H9 (cell line): ENCODE data around the gene CFAP97D2. TPM values are rescaled to one million over a fixed set of nuclear protein-coding genes. Genes with fewer than 3 reads are reported as not detected.
A peak's percentile ranks its signal among the peaks of the same experiment; 100 is the strongest.

Experiments
- DNase-seq: peaks from one replicate; pipeline ENCODE4 v3.0.0-alpha.2; 2017
- H2AFZ ChIP-seq: one replicate; pipeline ENCODE4 v1.6.1; 2013; ENCODE audit warnings: mild to moderate bottlenecking, low read length, control low read depth, moderate library complexity
- H2AK5ac ChIP-seq: 2 replicates; pipeline ENCODE4 v1.6.1; 2013; ENCODE audit warnings: low read length, control low read depth, mixed read lengths; ENCODE audit not compliant: insufficient read length
- H2BK120ac ChIP-seq: one replicate; pipeline ENCODE4 v1.6.1; 2013; ENCODE audit warnings: low read depth, mild to moderate bottlenecking, low read length, control low read depth, inconsistent platforms; ENCODE audit not compliant: poor library complexity, severe bottlenecking
- H2BK12ac ChIP-seq: 2 replicates; pipeline ENCODE4 v1.6.1; 2013; ENCODE audit warnings: low read length, control low read depth, mixed read lengths, low read depth; ENCODE audit not compliant: insufficient read length
- H2BK15ac ChIP-seq: 2 replicates; pipeline ENCODE4 v1.6.1; 2013; ENCODE audit warnings: low read depth, low read length, control low read depth
- H2BK20ac ChIP-seq: one replicate; pipeline ENCODE4 v1.6.1; 2013; ENCODE audit warnings: low read depth, mild to moderate bottlenecking, low read length, control low read depth, inconsistent platforms; ENCODE audit not compliant: poor library complexity, severe bottlenecking
- H2BK5ac ChIP-seq: 2 replicates; pipeline ENCODE4 v1.6.1; 2013; ENCODE audit warnings: low read length, control low read depth, mixed read lengths; ENCODE audit not compliant: insufficient read length
- H3K14ac ChIP-seq: 2 replicates; pipeline ENCODE4 v1.6.1; 2013; ENCODE audit warnings: low read length, control low read depth; ENCODE audit not compliant: insufficient read depth
- H3K18ac ChIP-seq: 2 replicates; pipeline ENCODE4 v1.6.1; 2013; ENCODE audit warnings: low read depth, mild to moderate bottlenecking, mixed read lengths, low read length, control low read depth; ENCODE audit not compliant: insufficient read length
- H3K23ac ChIP-seq: 2 replicates; pipeline ENCODE4 v1.6.1; 2013; ENCODE audit warnings: low read length, control low read depth, mixed read lengths, low read depth; ENCODE audit not compliant: insufficient read length
- H3K23me2 ChIP-seq: 2 replicates; pipeline ENCODE4 v1.6.1; 2013; ENCODE audit warnings: low read depth, mild to moderate bottlenecking, mixed read lengths, low read length, control low read depth; ENCODE audit not compliant: insufficient read length, poor library complexity, severe bottlenecking
- H3K27ac ChIP-seq: 2 replicates; pipeline ENCODE4 v1.5.1; 2013; ENCODE audit warnings: low read length, control low read depth, mixed read lengths, low read depth; ENCODE audit not compliant: insufficient read length
- H3K27me3 ChIP-seq: 2 replicates; pipeline ENCODE4 v1.6.1; 2013; ENCODE audit warnings: low read length, control low read depth, inconsistent platforms; ENCODE audit not compliant: insufficient read depth
- H3K4ac ChIP-seq: 2 replicates; pipeline ENCODE4 v1.6.1; 2013; ENCODE audit warnings: low read depth, mild to moderate bottlenecking, control low read depth, inconsistent platforms, low read length, moderate library complexity
- H3K4me1 ChIP-seq: 2 replicates; pipeline ENCODE4 v1.6.1; 2013; ENCODE audit warnings: low read length, control low read depth, inconsistent platforms; ENCODE audit not compliant: insufficient read depth
- H3K4me2 ChIP-seq: 2 replicates; pipeline ENCODE4 v1.6.1; 2013; ENCODE audit warnings: low read length, control low read depth, mixed read lengths; ENCODE audit not compliant: insufficient read length, insufficient read depth
- H3K56ac ChIP-seq: 2 replicates; pipeline ENCODE4 v1.6.1; 2013; ENCODE audit warnings: low read depth, mild to moderate bottlenecking, mixed read lengths, low read length, control low read depth; ENCODE audit not compliant: insufficient read length
- H3K79me1 ChIP-seq: 2 replicates; pipeline ENCODE4 v1.6.1; 2013; ENCODE audit warnings: low read depth, mild to moderate bottlenecking, moderate library complexity, low read length, control low read depth, inconsistent platforms; ENCODE audit not compliant: insufficient read depth, poor library complexity, severe bottlenecking
- H3K79me2 ChIP-seq: 2 replicates; pipeline ENCODE4 v1.6.1; 2013; ENCODE audit warnings: low read length, control low read depth, inconsistent platforms; ENCODE audit not compliant: insufficient read depth
- H3K9ac ChIP-seq: 2 replicates; pipeline ENCODE4 v1.6.1; 2013; ENCODE audit warnings: low read length, control low read depth, mixed read lengths; ENCODE audit not compliant: insufficient read length; ENCODE audit errors: extremely low read depth
- H3K9me3 ChIP-seq: one replicate; pipeline ENCODE4 v1.6.1; 2013; ENCODE audit warnings: low read depth, low read length, inconsistent platforms; ENCODE audit not compliant: control insufficient read depth
- H3T11ph ChIP-seq: one replicate; pipeline ENCODE4 v1.6.1; 2013; ENCODE audit warnings: mild to moderate bottlenecking, low read length, control low read depth, inconsistent platforms
- H4K20me1 ChIP-seq: one replicate; pipeline ENCODE4 v1.6.1; 2013; ENCODE audit not compliant: control insufficient read depth, insufficient read length, insufficient read depth
- H4K5ac ChIP-seq: 2 replicates; pipeline ENCODE4 v1.6.1; 2013; ENCODE audit warnings: low read depth, mild to moderate bottlenecking, mixed read lengths, low read length, control low read depth; ENCODE audit not compliant: insufficient read length
- H4K8ac ChIP-seq: replicated peaks from 2 replicates; pipeline ENCODE4 v1.6.1; 2013; ENCODE audit warnings: low read length, control low read depth, mixed read lengths, low read depth; ENCODE audit not compliant: insufficient read length
- H4K91ac ChIP-seq: 2 replicates; pipeline ENCODE4 v1.6.1; 2013; ENCODE audit warnings: low read depth, mild to moderate bottlenecking, moderate library complexity, mixed read lengths, low read length, control low read depth; ENCODE audit not compliant: insufficient read length
- H3K27ac Mint-ChIP-seq, 3 experiments: 2 replicates in 2 of 3; 3 replicates in 1 of 3; pipeline ENCODE4 v1.8.0; 2020 to 2021; ENCODE audit warnings: mixed read lengths in 3 of 3, mild to moderate bottlenecking in 1 of 3, moderate library complexity in 1 of 3
- H3K27me3 Mint-ChIP-seq: 2 replicates; pipeline ENCODE4 v1.8.0; 2021; ENCODE audit warnings: low read depth, mild to moderate bottlenecking, moderate library complexity, mixed read lengths
- H3K36me3 Mint-ChIP-seq, 3 experiments: 2 replicates in 2 of 3; 3 replicates in 1 of 3; pipeline ENCODE4 v1.8.0; 2020 to 2021; ENCODE audit warnings: low read depth in 3 of 3, mixed read lengths in 3 of 3; ENCODE audit not compliant: insufficient read depth in 1 of 3
- H3K4me1 Mint-ChIP-seq, 2 experiments: 2 replicates each; pipeline ENCODE4 v1.8.0; 2020; ENCODE audit warnings: mixed read lengths in 2 of 2
- H3K4me3 Mint-ChIP-seq, 2 experiments: 2 replicates in 1 of 2; 3 replicates in 1 of 2; pipeline ENCODE4 v1.8.0; 2020 to 2021; ENCODE audit warnings: mild to moderate bottlenecking in 2 of 2, mixed read lengths in 2 of 2, moderate library complexity in 1 of 2
- H3K9me3 Mint-ChIP-seq, 2 experiments: 2 replicates in 1 of 2; 3 replicates in 1 of 2; pipeline ENCODE4 v1.8.0; 2020; ENCODE audit warnings: mild to moderate bottlenecking in 2 of 2, mixed read lengths in 2 of 2, moderate library complexity in 1 of 2
- CTCF ChIP-seq: fragments of 200-600 bp; sonication (generic); conservative IDR thresholded peaks from 3 replicates; pipeline ENCODE4 v1.8.0; 2021; ENCODE audit warnings: antibody characterized with exemption, mild to moderate bottlenecking
- WGBS: extraction: QIAGEN DNeasy Blood & Tissue Kit; methylation state at CpG from one replicate; pipeline ENCODE4 v1.1.7; 2013; ENCODE audit warnings: missing lambda C conversion rate, low lambda C conversion rate, mixed read lengths; ENCODE audit not compliant: insufficient read length; ENCODE audit errors: extremely low coverage; 5-methylcytosine and 5-hydroxymethylcytosine counted together
- total RNA-seq: library from RNA; stranded (reverse); gene quantifications from 2 replicates; pipeline ENCODE4 v1.2.1, GENCODE V29; 2021

Gene CFAP97D2
- total RNA-seq, 1 experiment from 2014 or later: not detected

- no peak overlapping the region for H2BK12ac ChIP-seq
- H3K23me2 ChIP-seq: no peaks in the 10 kb centered on the region
- Mint-ChIP-seq H3K27ac (no peak overlapping the region), H3K36me3 (peaks cover 0 to 6% (median 0%) of the 10 kb centered on the region in 3 experiments; a peak in 3 of 7 replicates), H3K4me1 (peaks cover 3 to 4% of the 10 kb centered on the region in 2 experiments; a peak in 3 of 4 replicates), H3K27me3 (peaks cover 4% of the 10 kb centered on the region), H3K4me3 (no peak overlapping the region), H3K9me3 (peaks cover 4% of the 10 kb centered on the region in 2 experiments; a peak in 3 of 5 replicates)
- H2BK5ac ChIP-seq: no peak overlapping the region
- H2AFZ ChIP-seq: no peak overlapping the region
- H3K79me1 ChIP-seq: no peaks in the 10 kb centered on the region
- no peak overlapping the region for H4K5ac ChIP-seq
- no peaks in the 10 kb centered on the region for H3K9me3 ChIP-seq
- H3K4ac ChIP-seq: no peak overlapping the region
- peak; percentile 14 for DNase-seq
- no peak overlapping the region for H3K14ac ChIP-seq
- H2BK15ac ChIP-seq: no peak overlapping the region
- no peak overlapping the region for H3T11ph ChIP-seq
- H3K23ac ChIP-seq: no peak overlapping the region
- H3K4me2 ChIP-seq: no peak overlapping the region
- no peak overlapping the region for H2BK20ac ChIP-seq
- H3K56ac ChIP-seq: no peak overlapping the region
- H3K18ac ChIP-seq: no peak overlapping the region
- no peak overlapping the region for H4K8ac ChIP-seq
- H2AK5ac ChIP-seq: no peak overlapping the region
- H4K91ac ChIP-seq: no peak overlapping the region
- no CpG with 5 or more reads among the region's 6 CpGs for WGBS
- H3K4me1 ChIP-seq: no peaks in the 10 kb centered on the region
- H4K20me1 ChIP-seq: no peaks in the 10 kb centered on the region
- H3K9ac ChIP-seq: no peak overlapping the region
- no peaks in the 10 kb centered on the region for H3K79me2 ChIP-seq
- no peak overlapping the region for H3K27ac ChIP-seq
- TF ChIP-seq CTCF: no peak
- no peak overlapping the region for H2BK120ac ChIP-seq
- no peaks in the 10 kb centered on the region for H3K27me3 ChIP-seq
Observed at GRCh38 chr13:114142137-114142550, 36.9 kb upstream of the CFAP97D2 start.
